Measurements from ENCODE around the gene TMEM132C. TPM values are rescaled to one million over a fixed set of nuclear protein-coding genes. Genes with fewer than 3 reads are reported as not detected.

The TMEM132C gene
- polyA plus RNA-seq, 1 of the 3 experiments (the other 2 are of a cell fraction), result not detected

GRCh38 chr12:128657378-128657777 is 390.4 kb downstream of the TMEM132C start (continued):
- TF ChIP-seq CTCF (IDR thresholded peaks at IDR 0.05) (no peak), JUND (IDR thresholded peaks at IDR 0.05) (no peak), RCOR1 (IDR thresholded peaks at IDR 0.05; ENCODE audit: low read length) (no peak), PBX3 (IDR thresholded peaks at IDR 0.05) (no peak), GATA2 (CRISPR knock-in tag; IDR thresholded peaks at IDR 0.05) (no peak), FOSL2 (IDR thresholded peaks at IDR 0.05; ENCODE audit: borderline replicate concordance, low read depth) (no peak), TCF12 (IDR thresholded peaks at IDR 0.05) (no peak), TAF1 (IDR thresholded peaks at IDR 0.05; ENCODE audit: borderline replicate concordance, low read depth, low read length) (no peak)

- ChIA-PET CTCF (no interaction called here), POLR2A (no interaction called here)
- Histone ChIP-seq H3K36me3 (replicated peaks in 1 of 2; ENCODE audit: control insufficient read depth in 1 of 2, insufficient read depth in 2 of 2, low read length in 1 of 2) (no peaks in the 10 kb centered on the region), H3K79me2 (ENCODE audit: insufficient read depth) (no peaks in the 10 kb centered on the region), H2AFZ (ENCODE audit: low read depth) (no peak overlapping the region), H3K27ac (ENCODE audit: low read depth in 2 of 2, low read length in 1 of 2) (no peak overlapping the region), H3K27me3 (ENCODE audit: insufficient read depth) (no peaks in the 10 kb centered on the region), H3K4me1 (ENCODE audit: control insufficient read depth in 1 of 2, insufficient read depth in 2 of 2, low read depth in 1 of 2, low read length in 1 of 2) (no peaks in the 10 kb centered on the region), H3K9me2 (no peaks in the 10 kb centered on the region), H4K20me1 (ENCODE audit: insufficient read depth) (no peaks in the 10 kb centered on the region), H3K9ac (no peak overlapping the region), H3K4me3 (ENCODE audit: low read depth in 2 of 2, low read length in 1 of 2) (no peak overlapping the region), H3K9me3 (no peaks in the 10 kb centered on the region), H3K4me2 (no peak overlapping the region), H3F3A (replicated peaks; ENCODE audit: insufficient read depth) (no peaks in the 10 kb centered on the region)
- 4% methylated on average over 7 of the region's 7 CpGs for WGBS (ENCODE audit: low lambda C conversion rate)
- no peak for DNase-seq
- TF ChIP-seq REST (IDR thresholded peaks at IDR 0.05; ENCODE audit: low read depth, low read length) (no peak), SIN3A (IDR thresholded peaks at IDR 0.05; ENCODE audit: borderline replicate concordance, low read depth, low read length) (no peak), USF2 (IDR thresholded peaks at IDR 0.05; ENCODE audit: borderline replicate concordance, low read depth, low read length) (no peak), TCF12 (IDR thresholded peaks at IDR 0.05) (no peak), USF1 (IDR thresholded peaks at IDR 0.05; ENCODE audit: borderline replicate concordance, low read depth) (no peak), RCOR1 (IDR thresholded peaks at IDR 0.05; ENCODE audit: low read length) (no peak), FOSL2 (IDR thresholded peaks at IDR 0.05; ENCODE audit: borderline replicate concordance, low read depth) (no peak), NRF1 (IDR thresholded peaks at IDR 0.05; ENCODE audit: low read depth, low read length) (no peak), FOXJ3 (CRISPR knock-in tag; IDR thresholded peaks at IDR 0.05) (no peak), GATA2 (CRISPR knock-in tag; IDR thresholded peaks at IDR 0.05) (no peak), MEF2A (IDR thresholded peaks at IDR 0.05; ENCODE audit: borderline replicate concordance, low read depth) (no peak), ZBTB33 (IDR thresholded peaks at IDR 0.05; ENCODE audit: borderline replicate concordance, low read depth) (no peak), RAD21 (IDR thresholded peaks at IDR 0.05; ENCODE audit: low read length) (no peak), TEAD4 (IDR thresholded peaks at IDR 0.05; ENCODE audit: borderline replicate concordance, insufficient read depth) (no peak), PBX3 (IDR thresholded peaks at IDR 0.05) (no peak)
Observed at GRCh38 chr12:128660532-128661225, 393.7 kb downstream of the TMEM132C start.

Data from SK-N-SH (cell line).